Kidney (tissue), 14 donors: ENCODE results near the gene TECTA. TPM values are rescaled to one million over a fixed set of nuclear protein-coding genes. Genes with fewer than 3 reads are reported as not detected.

Experiments used
- DNase-seq, 5 donors: peaks; one replicate each; pipeline ENCODE4 v3.0.0-alpha.2; 2013 to 2020
- FAIRE-seq: peaks from 2 replicates; lab custom pipeline; 2012; peaks lifted over from hg19 to GRCh38; lab: Jason Lieb, UNC
- H3K27ac ChIP-seq, 2 donors: one replicate each; pipeline ENCODE4 v1.7.0; 2013; ENCODE audit warnings: low read depth in 2 of 2, low read length in 2 of 2, inconsistent platforms in 1 of 2
- H3K27me3 ChIP-seq: one replicate; pipeline ENCODE4 v1.7.1; 2013; ENCODE audit warnings: low read length, inconsistent platforms; ENCODE audit not compliant: control insufficient read depth, insufficient read depth
- H3K36me3 ChIP-seq, 3 donors: one replicate each; pipeline versions ENCODE4 v1.7.0 to v1.7.1; 2013; ENCODE audit warnings: low read length in 3 of 3, control low read depth in 1 of 3, inconsistent platforms in 1 of 3; ENCODE audit not compliant: insufficient read depth in 3 of 3, control insufficient read depth in 2 of 3
- H3K4me1 ChIP-seq, 3 donors: one replicate each; pipeline versions ENCODE4 v1.7.0 to v1.7.1; 2013; ENCODE audit warnings: low read length in 3 of 3, inconsistent platforms in 1 of 3, low read depth in 1 of 3; ENCODE audit not compliant: control insufficient read depth in 2 of 3, insufficient read depth in 2 of 3
- H3K4me3 ChIP-seq, 3 donors: one replicate each; pipeline versions ENCODE4 v1.7.0 to v1.8.1; 2013; ENCODE audit warnings: low read length in 3 of 3, control low read depth in 1 of 3, inconsistent platforms in 1 of 3
- H3K9ac ChIP-seq, 3 donors: one replicate each; pipeline versions ENCODE4 v1.7.0 to v1.7.1; 2013; ENCODE audit warnings: low read length in 3 of 3, control low read depth in 1 of 3, inconsistent platforms in 1 of 3
- H3K9me3 ChIP-seq, 3 donors: one replicate each; pipeline versions ENCODE4 v1.7.0 to v1.7.1; 2013; ENCODE audit warnings: low read length in 3 of 3, control low read depth in 1 of 3, inconsistent platforms in 1 of 3; ENCODE audit not compliant: control insufficient read depth in 2 of 3, insufficient read depth in 1 of 3
- intact Hi-C: fragments of 100-400 bp; cut with DNase I; formaldehyde crosslinking; loops from one replicate; pipeline ENCODE4 v1.11.1; 2022
- polyA plus RNA-seq: library from polyadenylated mRNA; stranded (reverse); fragments of 350-450 nt; fragmentation: Illumina TruSeq; extraction: RNeasy Lipid Tissue Mini Kit (QIAGEN cat#74804); gene quantifications from one replicate; pipeline ENCODE4 v1.2.3, GENCODE V29; 2014; ENCODE audit warnings: low read depth, low replicate concordance; ENCODE audit not compliant: insufficient read depth
- total RNA-seq: library from RNA; stranded (reverse); fragmentation: NEBNext Ultra II Directional; extraction: Animal tissue kit (Norgen Biotek cat#: 25700); gene quantifications from one replicate; pipeline ENCODE4 v1.2.1, GENCODE V29; 2021
- TF ChIP-seq, protein P1 (sequence below): IDR thresholded peaks from 3 replicates; pipeline ENCODE4 v1.5.1; 2012; ENCODE audit warnings: mild to moderate bottlenecking, moderate library complexity, borderline replicate concordance; ENCODE audit not compliant: insufficient read depth; ENCODE audit errors: extremely low read depth
- donor health status: control.
- donor health status: control.
- donor health status: control.
- donor health status: control.
- donor health status: control.
- donor health status: DM: yes; HTN: yes; CAD: no.
- donor health status: Normal renal cell carcinoma (clear cell type).

TECTA gene
- total and polyA plus RNA-seq, 2 donors from 2014 or later: 0.54 to 1.2 TPM

DNA sequence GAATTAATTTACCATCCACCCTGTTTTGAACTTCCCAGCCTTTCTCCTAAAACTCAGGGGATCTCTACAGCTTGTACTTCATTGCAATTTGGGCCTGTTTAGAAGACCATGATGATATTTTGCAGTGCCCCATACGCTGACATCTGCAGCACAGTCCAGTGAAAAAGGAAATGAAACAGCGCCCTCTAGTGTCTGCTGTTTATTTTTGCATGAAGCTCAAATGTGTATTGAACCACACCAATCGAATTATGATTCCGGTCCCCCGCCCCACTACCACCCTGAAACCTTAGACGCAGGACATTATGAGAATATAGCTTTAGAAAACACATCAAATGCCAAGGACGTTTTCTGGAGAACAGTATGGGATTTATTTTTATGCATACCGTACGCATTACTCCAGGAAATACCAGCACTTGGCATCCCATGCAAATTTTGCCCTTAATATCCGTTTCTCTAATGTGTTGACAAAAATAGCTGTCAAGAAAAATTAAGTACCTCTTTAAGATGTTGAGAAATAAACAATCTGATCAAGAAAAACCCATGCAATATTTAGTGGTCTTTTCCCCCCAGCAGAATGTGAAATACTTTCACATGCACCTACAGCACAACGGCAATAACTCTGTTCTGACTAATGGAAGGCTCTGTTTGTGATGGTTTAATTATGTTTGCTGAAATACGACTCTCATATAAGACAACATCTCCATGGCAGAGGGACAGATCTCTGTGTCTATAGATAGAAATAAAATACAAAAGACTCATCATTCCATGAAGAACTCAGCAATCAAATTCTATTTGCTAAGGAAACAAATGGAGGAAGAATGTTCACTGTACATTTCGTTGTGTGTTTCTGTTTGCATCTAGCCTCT, 93.9 kb downstream of the TECTA start:
- no peaks in the 10 kb centered on the region for H3K9me3 ChIP-seq
- intact Hi-C loops: no loop called here
- DNase-seq (peak in 4 of 5 donors; percentile 55 to 87 (median 74)), FAIRE-seq (no peak)
- H3K9ac ChIP-seq: no peak overlapping the region
- no peaks in the 10 kb centered on the region for H3K4me1 ChIP-seq
- H3K27ac ChIP-seq: no peak overlapping the region
- H3K4me3 ChIP-seq: peak overlapping the region in 1 of 3 donors; percentile 20
- TF ChIP-seq, protein P1, sequence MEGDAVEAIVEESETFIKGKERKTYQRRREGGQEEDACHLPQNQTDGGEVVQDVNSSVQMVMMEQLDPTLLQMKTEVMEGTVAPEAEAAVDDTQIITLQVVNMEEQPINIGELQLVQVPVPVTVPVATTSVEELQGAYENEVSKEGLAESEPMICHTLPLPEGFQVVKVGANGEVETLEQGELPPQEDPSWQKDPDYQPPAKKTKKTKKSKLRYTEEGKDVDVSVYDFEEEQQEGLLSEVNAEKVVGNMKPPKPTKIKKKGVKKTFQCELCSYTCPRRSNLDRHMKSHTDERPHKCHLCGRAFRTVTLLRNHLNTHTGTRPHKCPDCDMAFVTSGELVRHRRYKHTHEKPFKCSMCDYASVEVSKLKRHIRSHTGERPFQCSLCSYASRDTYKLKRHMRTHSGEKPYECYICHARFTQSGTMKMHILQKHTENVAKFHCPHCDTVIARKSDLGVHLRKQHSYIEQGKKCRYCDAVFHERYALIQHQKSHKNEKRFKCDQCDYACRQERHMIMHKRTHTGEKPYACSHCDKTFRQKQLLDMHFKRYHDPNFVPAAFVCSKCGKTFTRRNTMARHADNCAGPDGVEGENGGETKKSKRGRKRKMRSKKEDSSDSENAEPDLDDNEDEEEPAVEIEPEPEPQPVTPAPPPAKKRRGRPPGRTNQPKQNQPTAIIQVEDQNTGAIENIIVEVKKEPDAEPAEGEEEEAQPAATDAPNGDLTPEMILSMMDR: peak; percentile 77
- no peaks in the 10 kb centered on the region for H3K36me3 ChIP-seq
- H3K27me3 ChIP-seq: no peaks in the 10 kb centered on the region

DNA sequence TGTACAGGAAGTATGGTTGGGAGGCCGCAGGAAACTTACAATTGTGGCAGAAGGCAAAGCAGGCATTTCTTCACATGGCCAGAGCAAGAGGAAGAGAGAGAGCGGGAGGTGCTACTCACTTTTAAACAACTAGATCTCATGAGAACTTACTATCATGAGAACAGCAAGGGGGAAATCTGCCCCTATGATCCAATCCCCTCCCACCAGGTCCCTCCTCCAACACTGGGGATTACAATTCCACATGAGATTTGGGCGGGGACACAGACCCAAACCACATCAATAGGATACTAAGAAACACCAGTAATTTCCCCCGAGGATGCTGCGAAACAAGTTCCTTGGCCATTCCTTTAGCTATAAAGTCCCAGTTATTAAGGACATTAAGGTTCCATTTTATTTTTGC, 97.4 kb downstream of the TECTA start:
- Histone ChIP-seq H3K4me1 (no peaks in the 10 kb centered on the region), H3K27me3 (no peaks in the 10 kb centered on the region), H3K4me3 (no peak overlapping the region), H3K27ac (no peak overlapping the region), H3K36me3 (no peaks in the 10 kb centered on the region), H3K9ac (no peak overlapping the region), H3K9me3 (no peaks in the 10 kb centered on the region)
- intact Hi-C loops: no loop called here
- FAIRE-seq (no peak), DNase-seq (no peak)
- TF ChIP-seq, protein P1: no peak

DNA sequence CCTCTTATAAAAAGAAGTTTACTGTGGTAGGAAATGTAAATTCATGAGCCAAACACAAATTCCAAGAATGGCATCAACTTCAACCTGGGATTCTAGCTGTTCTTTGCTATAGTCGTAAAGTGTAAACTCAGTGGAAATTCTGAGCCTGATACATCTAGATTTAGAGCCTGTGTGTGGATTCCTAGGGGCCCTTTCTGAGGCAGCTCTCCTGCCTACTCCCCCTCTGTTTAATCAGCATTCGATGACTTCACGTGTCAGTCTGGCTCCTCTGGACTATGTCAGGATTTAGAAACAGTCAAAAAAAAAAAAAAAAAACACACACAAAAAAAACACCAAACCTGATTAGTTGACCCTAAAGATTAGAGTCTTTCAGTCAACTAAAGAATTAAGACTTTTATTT, 98.5 kb downstream of the TECTA start:
- Histone ChIP-seq H3K27me3 (no peaks in the 10 kb centered on the region), H3K9me3 (no peaks in the 10 kb centered on the region), H3K27ac (no peak overlapping the region), H3K4me1 (no peaks in the 10 kb centered on the region), H3K4me3 (no peak overlapping the region), H3K9ac (no peak overlapping the region), H3K36me3 (no peaks in the 10 kb centered on the region)
- FAIRE-seq (no peak), DNase-seq (peak in 3 of 5 donors; percentile 33 to 70 (median 56))
- intact Hi-C loops: no loop called here
- TF ChIP-seq, protein P1: no peak
